OCI-LY1 (cell line): ENCODE measurements around the gene TAX1BP1.

Experiments
- H2AFZ ChIP-seq: fragments of 200-600 bp; sonication (generic), shearing (Covaris generic); 2 replicates; pipeline ENCODE4 v1.6.0; 2014; ENCODE audit warnings: antibody characterized with exemption, mild to moderate bottlenecking, low read length
- H3F3A ChIP-seq: fragments of 200-600 bp; sonication (generic), shearing (Covaris generic); 2 replicates; pipeline ENCODE4 v1.6.0; 2014; ENCODE audit warnings: mild to moderate bottlenecking, antibody characterized with exemption, low read length, moderate library complexity; ENCODE audit not compliant: insufficient read depth
- H3K27ac ChIP-seq: fragments of 200-600 bp; sonication (generic); 2 replicates; pipeline ENCODE4 v1.5.1; 2014; ENCODE audit warnings: low read length, mixed run types, mild to moderate bottlenecking, low read depth; ENCODE audit not compliant: poor library complexity, severe bottlenecking
- H3K27me3 ChIP-seq: fragments of 200-600 bp; sonication (generic); 2 replicates; pipeline ENCODE4 v1.6.0; 2014; ENCODE audit warnings: antibody characterized with exemption, mild to moderate bottlenecking, low read length, moderate library complexity; ENCODE audit not compliant: insufficient read depth
- H3K36me3 ChIP-seq: fragments of 200-600 bp; sonication (generic); 2 replicates; pipeline ENCODE4 v1.6.1; 2014; ENCODE audit warnings: mild to moderate bottlenecking, antibody characterized with exemption, low read length, moderate library complexity, mixed read lengths; ENCODE audit not compliant: insufficient read depth
- H3K4me1 ChIP-seq: fragments of 200-600 bp; sonication (generic); 2 replicates; pipeline ENCODE4 v1.5.1; 2014; ENCODE audit warnings: mild to moderate bottlenecking, low read length, moderate library complexity; ENCODE audit not compliant: insufficient read depth, severe bottlenecking
- H3K4me2 ChIP-seq: fragments of 200-600 bp; sonication (generic), shearing (Covaris generic); 2 replicates; pipeline ENCODE4 v1.6.1; 2014; ENCODE audit warnings: low read length
- H3K4me3 ChIP-seq: fragments of 200-600 bp; sonication (generic); 2 replicates; pipeline ENCODE4 v1.5.1; 2014; ENCODE audit warnings: low read length, low read depth, mild to moderate bottlenecking, mixed read lengths; ENCODE audit not compliant: poor library complexity, severe bottlenecking
- H3K79me2 ChIP-seq: fragments of 200-600 bp; shearing (Covaris generic); 2 replicates; pipeline ENCODE4 v1.6.1; 2016; ENCODE audit warnings: mixed run types, low read length, mixed read lengths; ENCODE audit not compliant: insufficient read depth
- H3K9ac ChIP-seq: fragments of 200-600 bp; sonication (generic), shearing (Covaris generic); 2 replicates; pipeline ENCODE4 v1.6.1; 2014; ENCODE audit warnings: mild to moderate bottlenecking, low read length, mixed read lengths
- H3K9me2 ChIP-seq: fragments of 200-600 bp; sonication (generic), shearing (Covaris generic); 2 replicates; pipeline ENCODE4 v1.6.1; 2014; ENCODE audit warnings: low read depth, mild to moderate bottlenecking, low read length, mixed read lengths
- H3K9me3 ChIP-seq: fragments of 200-600 bp; shearing (Covaris generic); 2 replicates; pipeline ENCODE4 v1.6.1; 2014; ENCODE audit warnings: low read length, mixed read lengths
- H4K20me1 ChIP-seq: fragments of 200-600 bp; sonication (generic), shearing (Covaris generic); 2 replicates; pipeline ENCODE4 v1.6.0; 2016; ENCODE audit warnings: mild to moderate bottlenecking, low read length; ENCODE audit not compliant: insufficient read depth
- CTCF ChIP-seq: fragments of 200-600 bp; sonication (generic), shearing (Covaris generic); IDR thresholded peaks from 2 replicates; pipeline ENCODE4 v1.5.1; 2017; ENCODE audit warnings: mild to moderate bottlenecking, antibody characterized with exemption, low read length, moderate library complexity, mixed read lengths
- EZH2 ChIP-seq: fragments of 200-600 bp; sonication (generic), shearing (Covaris generic); IDR thresholded peaks from 2 replicates; pipeline ENCODE4 v1.8.0; 2017; ENCODE audit warnings: borderline replicate concordance, mixed run types, mild to moderate bottlenecking, antibody characterized with exemption, low read length, moderate library complexity, mixed read lengths

TAX1BP1 gene

DNA sequence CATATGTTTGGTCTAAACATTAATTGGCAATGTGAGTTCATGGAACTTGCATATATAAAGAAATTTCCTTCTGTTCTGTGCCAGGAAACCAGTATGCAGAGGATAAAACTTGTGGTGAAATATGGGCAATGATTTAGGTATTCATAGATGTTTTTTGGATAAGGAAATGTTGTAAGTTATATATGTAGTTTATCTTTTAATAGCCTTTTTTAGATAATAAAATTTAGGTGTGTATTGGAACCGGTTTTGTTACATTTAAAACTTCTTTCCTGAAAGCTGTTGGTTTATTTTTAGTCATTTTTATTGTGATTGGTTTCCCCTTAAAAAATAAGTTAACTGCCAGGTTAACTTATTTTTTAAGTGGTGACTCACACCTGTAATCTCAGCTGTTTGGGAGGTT lies 22.1 kb downstream of the TAX1BP1 start:
- Histone ChIP-seq H3K27me3 (no peaks in the 10 kb centered on the region), H3K9ac (no peak overlapping the region), H3K4me1 (no peaks in the 10 kb centered on the region), H3K36me3 (peaks cover 45% of the 10 kb centered on the region), H3F3A (no peaks in the 10 kb centered on the region), H3K4me2 (no peak overlapping the region), H3K27ac (no peak overlapping the region), H2AFZ (no peak overlapping the region), H3K9me3 (peaks cover 4% of the 10 kb centered on the region; the same call in 1 of the 2 replicates), H4K20me1 (no peaks in the 10 kb centered on the region), H3K79me2 (0 out of 2 replicates have a peak, but pooled peaks cover 9% of the 10 kb centered on the region), H3K9me2 (no peaks in the 10 kb centered on the region), H3K4me3 (no peak overlapping the region)
- TF ChIP-seq EZH2, result no peak
- no peak for TF ChIP-seq CTCF

DNA sequence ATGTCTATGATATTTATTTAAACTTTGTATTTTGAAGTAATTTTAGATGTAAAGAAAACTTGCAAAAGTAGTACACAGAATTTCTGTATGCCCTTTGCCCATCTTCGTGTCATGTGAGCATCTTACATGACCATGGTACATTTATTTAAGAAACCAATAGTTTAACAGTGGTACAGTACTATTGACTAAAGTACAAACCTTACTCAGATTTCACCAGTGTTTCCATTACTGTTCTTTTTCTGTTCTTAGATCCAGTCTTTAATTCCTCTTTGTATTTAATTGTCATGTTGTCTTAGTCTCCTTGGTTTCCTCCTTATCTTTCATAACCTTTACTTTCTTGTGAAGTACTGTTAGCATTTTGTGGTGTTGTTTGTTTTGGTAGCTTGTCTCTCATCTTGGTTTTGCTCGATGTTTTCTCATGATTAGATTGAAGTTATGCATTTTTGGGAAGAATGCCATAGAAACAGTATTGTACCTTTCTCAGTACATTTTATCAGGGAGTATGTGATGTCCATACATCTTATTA lies 24.1 kb downstream of the TAX1BP1 start:
- Histone ChIP-seq H3F3A (no peaks in the 10 kb centered on the region), H2AFZ (no peak overlapping the region), H3K9ac (no peak overlapping the region), H3K4me3 (no peak overlapping the region), H3K79me2 (0 out of 2 replicates have a peak, but pooled peaks cover 9% of the 10 kb centered on the region), H3K4me2 (no peak overlapping the region), H3K27me3 (no peaks in the 10 kb centered on the region), H3K4me1 (no peaks in the 10 kb centered on the region), H3K36me3 (peaks cover 33% of the 10 kb centered on the region), H3K9me3 (peaks cover 4% of the 10 kb centered on the region; the same call in 1 of the 2 replicates), H4K20me1 (no peaks in the 10 kb centered on the region), H3K27ac (no peak overlapping the region), H3K9me2 (no peaks in the 10 kb centered on the region)
- TF ChIP-seq CTCF (no peak), EZH2 (no peak)

- no peak overlapping the region for H3K27ac ChIP-seq
- no peaks in the 10 kb centered on the region for H3K27me3 ChIP-seq
- H3K9me3 ChIP-seq, result peaks cover 4% of the 10 kb centered on the region; the same call in 1 of the 2 replicates
- no peak overlapping the region for H3K9ac ChIP-seq
- H3K36me3 ChIP-seq, result peaks cover 37% of the 10 kb centered on the region
- no peak overlapping the region for H3K4me2 ChIP-seq
- H3F3A ChIP-seq, result no peaks in the 10 kb centered on the region
- no peak overlapping the region for H3K4me3 ChIP-seq
- 0 out of 2 replicates have a peak, but pooled peaks cover 9% of the 10 kb centered on the region for H3K79me2 ChIP-seq
- H4K20me1 ChIP-seq, result no peaks in the 10 kb centered on the region
- TF ChIP-seq CTCF (no peak), EZH2 (no peak)
- H3K9me2 ChIP-seq, result no peaks in the 10 kb centered on the region
- no peak overlapping the region for H2AFZ ChIP-seq
- H3K4me1 ChIP-seq, result no peaks in the 10 kb centered on the region
Observed at GRCh38 chr7:27765841-27766240, 25.9 kb downstream of the TAX1BP1 start.
